Activated CD4-positive, alpha-beta T cell treated with anti-CD3 and anti-CD28 coated beads for 36 hours (primary cell): Measurements from ENCODE around the gene S100A2. TPM values are rescaled to one million over a fixed set of nuclear protein-coding genes. Genes with fewer than 3 reads are reported as not detected.
"Not testable (repeated sequence)": the region's sequence is repeated elsewhere in the genome, so short reads cannot be mapped to it uniquely, and the experiment has no call there.

Experiments used
- ATAC-seq: fragments of 200-7000 bp; cut with Tn5 transposase; one replicate; pipeline ENCODE4 v1.10.0; 2021; ENCODE audit warnings: mild to moderate bottlenecking, moderate library complexity
- CTCF ChIA-PET: fragments of 350-600 bp; sonication (Branson Sonifier 250); formaldehyde crosslinking; loops from one replicate; lab custom pipeline; 2021; ENCODE audit warnings: antibody characterized with exemption; lab: Charles Lee
- POLR2A ChIA-PET: fragments of 350-600 bp; sonication (Branson Sonifier 250); formaldehyde crosslinking; loops from one replicate; lab custom pipeline; 2021; ENCODE audit warnings: antibody characterized with exemption, inconsistent platforms; lab: Charles Lee
- DNase-seq: peaks from one replicate; pipeline ENCODE4 v3.0.0-alpha.2; 2020
- H3K27ac Mint-ChIP-seq: one replicate; pipeline ENCODE4 v1.8.0; 2021; ENCODE audit warnings: mixed read lengths
- H3K27me3 Mint-ChIP-seq: one replicate; pipeline ENCODE4 v1.8.0; 2021; ENCODE audit warnings: mixed read lengths
- H3K36me3 Mint-ChIP-seq: one replicate; pipeline ENCODE4 v1.8.0; 2021; ENCODE audit warnings: low read depth, mixed read lengths
- H3K4me1 Mint-ChIP-seq: one replicate; pipeline ENCODE4 v1.8.0; 2021; ENCODE audit warnings: mixed read lengths
- H3K4me3 Mint-ChIP-seq: one replicate; pipeline ENCODE4 v1.8.0; 2021; ENCODE audit warnings: mild to moderate bottlenecking, moderate library complexity, mixed read lengths
- H3K9me3 Mint-ChIP-seq: one replicate; pipeline ENCODE4 v1.8.0; 2021; ENCODE audit warnings: low read depth, mixed read lengths
- intact Hi-C, 2 experiments: fragments of 100-400 bp; cut with DNase I in 1 of 2; cut with micrococcal nuclease in 1 of 2; formaldehyde crosslinking; loops; one replicate each; pipeline versions ENCODE4 v1.14.2 to v1.15.1; 2022 to 2024; cut with DNase I, micrococcal nuclease
- total RNA-seq, 2 experiments: library from RNA; stranded (reverse); gene quantifications; one replicate each; pipeline ENCODE4 v1.2.3, GENCODE V29; 2021

Gene S100A2
- total RNA-seq, 2 experiments from 2014 or later: 3.3 to 7.0 TPM

DNA sequence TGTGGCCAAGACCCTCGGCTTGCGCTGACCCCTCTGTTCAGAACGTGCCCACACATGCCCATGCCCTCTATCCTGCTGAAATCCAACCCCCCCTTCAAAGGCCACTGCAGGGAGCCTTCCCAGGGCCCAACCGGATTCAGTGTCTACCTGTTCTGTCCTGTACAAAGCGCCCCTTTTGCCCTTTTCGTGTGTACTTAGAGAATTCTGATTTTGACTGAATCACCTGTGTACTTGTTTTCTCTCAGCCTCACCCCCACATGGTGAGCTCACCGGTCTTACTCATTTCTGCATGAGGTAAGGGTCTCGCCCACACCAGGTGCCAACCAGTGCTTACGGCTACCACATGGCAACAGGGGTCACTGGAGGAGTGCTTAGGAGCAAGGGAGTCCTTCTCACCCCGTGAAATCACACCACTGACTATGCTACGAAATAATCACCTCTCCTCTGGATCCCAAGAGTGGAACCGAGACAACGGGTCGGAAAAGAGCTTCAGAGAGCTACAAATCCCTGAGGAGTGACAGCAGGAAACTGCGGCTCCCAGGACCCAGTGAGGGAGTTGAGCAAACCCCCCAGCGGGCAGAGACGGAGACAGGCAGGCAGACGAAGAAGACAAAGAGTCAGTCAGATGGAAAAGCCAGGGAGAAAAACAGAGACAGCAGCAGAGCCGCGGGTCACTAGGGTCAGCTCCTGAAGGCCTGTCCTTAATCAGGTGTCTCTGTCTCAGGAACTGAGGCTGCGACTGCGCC lies 2.1 kb upstream of the S100A2 start:
- DNase-seq: peak; percentile 88
- Mint-ChIP-seq H3K27me3 (no peaks in the 10 kb centered on the region), H3K27ac (peak overlapping the region; percentile 83), H3K4me1 (peaks cover 62% of the 10 kb centered on the region), H3K9me3 (no peaks in the 10 kb centered on the region), H3K4me3 (peak overlapping the region; percentile 39), H3K36me3 (no peaks in the 10 kb centered on the region)
- intact Hi-C loops: loop anchor here (1.0 to 5.0 kb wide), 6 partner anchors 34 to 395 kb away; partner anchors contain the start of genes INTS3 (in 1 of the 2), SLC39A1 (in 1 of the 2) and SNAPIN (in 1 of the 2)
- peak; percentile 24 for ATAC-seq
- POLR2A ChIA-PET: interaction anchor here (0.7 to 1.7 kb wide), 6 partner anchors 8 to 66 kb away, joined by 3 to 5 read pairs (median 4); partner anchors contain the start of gene CHTOP
- CTCF ChIA-PET: interaction anchor here (0.6 to 6.3 kb wide), 24 partner anchors 13 to 405 kb away, joined by 3 to 97 read pairs (median 4); partner anchors contain the start of genes CHTOP, S100A4, S100A5 and S100A6

DNA sequence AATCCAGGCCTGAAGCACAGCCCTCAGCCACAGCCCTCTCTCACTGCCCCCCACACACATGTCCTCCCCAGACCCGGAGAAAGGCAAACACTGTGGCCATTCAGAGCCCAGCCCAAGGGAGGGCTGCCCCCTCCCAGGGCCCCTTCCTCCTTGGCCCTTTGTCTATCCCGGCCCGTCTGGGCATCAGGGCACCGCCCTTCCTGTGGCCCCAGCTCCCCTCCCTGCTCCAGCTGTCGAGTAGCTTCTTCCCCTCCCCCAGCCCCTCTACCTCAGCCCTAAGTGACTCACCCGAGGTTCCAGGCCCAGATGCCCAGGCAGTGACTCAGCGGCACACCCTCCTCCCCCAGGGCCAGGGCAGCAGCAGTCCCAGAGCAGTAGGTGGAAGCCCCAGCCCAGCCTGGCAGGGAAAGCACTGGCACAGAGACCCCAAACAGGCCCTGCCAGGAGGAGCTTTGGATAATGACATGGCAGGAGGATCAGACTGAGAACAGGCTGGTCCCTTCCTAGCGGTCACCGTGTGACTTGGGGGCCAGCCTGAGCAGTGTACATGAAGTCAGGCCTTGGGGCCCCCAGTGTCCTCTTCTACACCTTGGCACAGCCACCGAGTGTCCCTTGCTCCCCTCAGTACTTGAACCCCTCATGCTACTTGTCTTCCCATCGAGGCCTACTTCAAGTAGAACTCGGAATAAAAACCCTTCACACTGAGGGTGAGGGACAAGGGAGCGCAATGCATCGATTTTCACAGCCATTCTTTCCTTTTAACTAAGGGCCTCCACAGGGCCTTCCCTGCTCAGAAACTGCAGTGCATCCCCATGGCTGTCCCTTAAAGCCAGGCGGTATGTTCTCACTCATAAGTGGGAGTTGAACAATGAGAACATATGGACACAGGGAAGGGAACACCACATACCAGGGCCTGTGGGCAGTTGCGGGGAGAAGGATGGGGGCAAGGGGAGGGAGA lies 1.0 kb upstream of the S100A2 start:
- H3K4me1 Mint-ChIP-seq: peaks cover 51% of the 10 kb centered on the region
- peak overlapping the region; percentile 71 for H3K4me3 Mint-ChIP-seq
- H3K27me3 Mint-ChIP-seq: no peaks in the 10 kb centered on the region
- peak overlapping the region; percentile 100 for H3K27ac Mint-ChIP-seq
- POLR2A ChIA-PET: interaction anchor here (0.6 to 1.8 kb wide), 7 partner anchors 10 to 35 kb away, joined by 3 to 13 read pairs (median 5); partner anchors contain the start of genes S100A3, S100A4, S100A5 and S100A6
- DNase-seq (peak; percentile 95), ATAC-seq (peak; percentile 84)
- H3K9me3 Mint-ChIP-seq: no peaks in the 10 kb centered on the region
- CTCF ChIA-PET: interaction anchor here (0.6 to 1.9 kb wide), 12 partner anchors 16 to 325 kb away, joined by 3 to 12 read pairs (median 6); partner anchors contain the start of genes CHTOP, S100A4 and S100A6
- no peaks in the 10 kb centered on the region for H3K36me3 Mint-ChIP-seq
- intact Hi-C loops: loop anchor here (1.0 to 5.0 kb wide), 5 partner anchors 21 to 396 kb away; partner anchors contain the start of genes S100A4 (in 2 of the 2), CHTOP (in 1 of the 2), INTS3 (in 1 of the 2) and SLC39A1 (in 1 of the 2)

DNA sequence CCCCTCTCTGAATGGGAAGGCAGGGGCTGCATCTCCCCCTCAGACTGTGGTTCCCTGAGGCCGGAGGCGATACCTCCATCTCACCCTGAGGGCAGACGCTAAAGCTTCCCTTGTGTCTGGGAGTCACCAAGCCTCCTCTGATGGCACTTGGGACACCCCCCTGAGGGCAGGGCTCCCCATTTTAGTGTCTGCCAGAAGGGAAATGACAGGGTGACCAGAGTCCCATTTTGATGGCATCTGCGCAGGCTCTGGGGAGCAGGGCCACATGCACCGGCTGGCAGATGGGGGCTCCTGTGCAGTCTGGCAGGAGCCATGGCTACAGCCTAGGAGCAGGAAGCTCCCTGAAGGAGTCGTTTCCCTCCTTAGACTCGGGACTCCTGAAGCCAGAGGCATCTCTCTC lies 1.7 kb downstream of the S100A2 start:
- Mint-ChIP-seq H3K27me3 (no peaks in the 10 kb centered on the region), H3K4me1 (peaks cover 35% of the 10 kb centered on the region), H3K36me3 (no peaks in the 10 kb centered on the region), H3K27ac (no peak overlapping the region), H3K4me3 (no peak overlapping the region), H3K9me3 (no peaks in the 10 kb centered on the region)
- DNase-seq: no peak
- intact Hi-C loops: no loop called here
- ChIA-PET POLR2A (no interaction called here), CTCF (interaction anchor here (0.6 to 1.3 kb wide), 4 partner anchors 12 to 53 kb away, joined by 3 to 6 read pairs (median 4); partner anchors contain the start of gene S100A5)
- ATAC-seq: no peak

DNA sequence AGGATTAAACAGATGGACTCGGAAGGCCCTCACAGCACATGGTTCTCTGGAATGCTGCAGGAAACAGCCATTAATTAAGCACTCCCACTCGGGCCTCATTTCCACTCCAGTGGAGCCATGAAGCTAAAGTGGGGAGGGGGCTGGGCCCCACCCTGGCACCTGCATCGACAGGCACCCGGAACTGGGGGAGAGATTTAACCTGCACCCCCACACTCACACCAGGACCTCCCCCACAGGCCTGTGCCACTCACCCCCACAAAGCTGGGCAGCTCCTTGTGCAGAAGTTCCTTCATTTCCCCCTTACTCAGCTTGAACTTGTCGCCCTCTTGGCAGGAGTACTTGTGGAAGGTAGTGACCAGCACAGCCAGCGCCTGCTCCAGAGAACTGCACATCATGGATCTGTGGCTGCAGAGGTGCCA lies 2.2 kb downstream of the S100A2 start:
- DNase-seq (no peak), ATAC-seq (no peak)
- CTCF ChIA-PET: interaction anchor here (0.7 to 1.3 kb wide), 2 partner anchors 11 to 53 kb away, joined by 4 to 6 read pairs; no protein-coding TSS in a partner anchor
- Mint-ChIP-seq H3K9me3 (no peaks in the 10 kb centered on the region), H3K4me1 (peaks cover 30% of the 10 kb centered on the region), H3K4me3 (no peak overlapping the region), H3K36me3 (no peaks in the 10 kb centered on the region), H3K27me3 (no peaks in the 10 kb centered on the region), H3K27ac (no peak overlapping the region)
- intact Hi-C loops: no loop called here
- POLR2A ChIA-PET: no interaction called here

DNA sequence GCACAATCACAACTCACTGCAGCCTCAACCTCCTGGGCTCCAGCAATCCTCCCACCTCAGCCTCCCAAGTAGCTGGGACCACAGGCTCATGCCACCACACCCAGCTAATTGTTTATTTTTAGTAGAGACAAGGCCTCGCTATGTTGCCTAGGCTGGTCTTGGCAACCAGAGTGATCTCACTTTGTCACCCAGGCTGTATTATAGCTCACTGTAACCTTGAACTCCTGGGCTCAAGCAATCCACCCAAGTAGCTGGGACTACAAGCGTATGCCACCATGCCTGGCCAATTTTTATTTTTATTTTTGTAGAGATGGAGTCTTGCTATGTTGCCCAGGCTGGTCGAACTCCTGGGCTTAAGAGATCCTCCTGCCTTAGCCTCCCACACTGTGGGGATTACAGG lies 3.6 kb downstream of the S100A2 start:
- intact Hi-C loops, H3K27me3 Mint-ChIP-seq, H3K27ac Mint-ChIP-seq, H3K9me3 Mint-ChIP-seq, H3K4me3 Mint-ChIP-seq, ATAC-seq, DNase-seq, H3K36me3 Mint-ChIP-seq: not testable (repeated sequence)
- CTCF ChIA-PET: interaction anchor here (0.5 to 2.4 kb wide), 7 partner anchors 10 to 50 kb away, joined by 3 to 9 read pairs (median 3); partner anchors contain the start of gene S100A4
- peaks cover 17% of the 10 kb centered on the region for H3K4me1 Mint-ChIP-seq
- POLR2A ChIA-PET: interaction anchor here (0.7 kb wide), 1 partner anchor 124 kb away, joined by 3 read pairs; no protein-coding TSS in a partner anchor

DNA sequence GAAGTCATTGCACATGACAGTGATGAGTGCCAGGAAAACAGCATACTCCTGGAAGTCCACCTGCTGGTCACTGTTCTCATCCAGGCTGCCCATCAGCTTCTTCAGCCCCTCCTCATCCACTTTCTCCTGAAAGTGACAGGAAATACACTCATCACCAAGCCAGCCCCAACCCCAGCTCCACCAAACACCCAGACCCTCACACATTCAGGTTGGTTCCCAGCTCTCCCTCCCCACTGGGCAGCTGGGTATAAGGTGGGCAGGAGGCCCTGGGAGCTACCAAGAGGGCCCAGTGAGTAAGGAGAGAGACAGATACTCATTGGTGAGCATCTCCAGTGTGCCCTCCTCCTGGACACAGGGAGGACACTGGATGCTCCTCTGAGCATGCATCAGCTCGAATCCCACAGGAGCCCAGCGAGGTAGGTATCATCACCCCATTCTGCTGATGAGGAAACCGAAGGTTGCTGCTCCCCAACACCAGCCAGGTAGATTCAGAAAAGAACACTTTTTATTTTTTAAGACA lies 4.1 kb downstream of the S100A2 start:
- H3K4me3 Mint-ChIP-seq: no peak overlapping the region
- ChIA-PET POLR2A (interaction anchor here (0.7 kb wide), 1 partner anchor 124 kb away, joined by 3 read pairs; no protein-coding TSS in a partner anchor), CTCF (interaction anchor here (0.9 to 2.4 kb wide), 5 partner anchors 9 to 50 kb away, joined by 3 to 9 read pairs (median 3); partner anchors contain the start of gene S100A4)
- H3K4me1 Mint-ChIP-seq: peaks cover 12% of the 10 kb centered on the region
- intact Hi-C loops: no loop called here
- ATAC-seq (no peak), DNase-seq (no peak)
- H3K27me3 Mint-ChIP-seq: no peaks in the 10 kb centered on the region
- H3K9me3 Mint-ChIP-seq: no peaks in the 10 kb centered on the region
- H3K36me3 Mint-ChIP-seq: no peaks in the 10 kb centered on the region
- peak overlapping the region; percentile 55 for H3K27ac Mint-ChIP-seq

DNA sequence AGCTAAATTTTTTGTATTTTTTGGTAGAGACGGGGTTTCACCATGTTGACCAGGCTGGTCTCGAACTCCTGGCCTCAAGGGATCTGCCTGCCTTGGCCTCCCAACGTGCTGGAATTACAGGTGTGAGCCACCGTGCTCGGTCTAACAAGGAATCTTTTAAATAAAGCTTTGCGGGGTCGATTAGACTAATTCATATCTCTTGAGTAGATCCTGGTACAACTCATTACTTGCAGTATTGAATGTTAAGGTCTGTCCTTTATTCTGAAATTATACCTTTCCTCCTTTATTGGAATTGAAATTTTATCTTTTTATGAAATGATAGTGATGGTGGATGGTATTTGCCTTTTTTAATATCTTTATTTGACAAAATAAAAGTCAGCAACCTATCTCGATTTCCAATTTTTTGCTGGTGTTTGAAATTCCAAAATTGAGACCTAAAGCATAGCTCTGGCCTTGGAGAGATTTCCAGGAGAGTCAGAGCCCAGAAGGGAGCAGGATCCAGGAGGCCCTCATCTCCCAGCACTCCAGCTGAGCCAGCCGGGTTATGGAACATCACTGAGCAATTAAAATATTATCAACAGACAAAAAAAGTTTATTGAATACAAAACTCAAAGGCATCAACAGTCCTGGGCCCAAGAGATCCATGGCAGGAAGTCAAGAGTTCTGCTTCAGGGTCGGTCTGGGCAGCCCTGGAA lies 4.7 kb downstream of the S100A2 start:
- ATAC-seq (no peak), DNase-seq (no peak)
- intact Hi-C loops: no loop called here
- peaks cover 8% of the 10 kb centered on the region for H3K4me1 Mint-ChIP-seq
- no peak overlapping the region for H3K27ac Mint-ChIP-seq
- no peaks in the 10 kb centered on the region for H3K36me3 Mint-ChIP-seq
- POLR2A ChIA-PET: interaction anchor here (0.5 to 0.8 kb wide), 2 partner anchors 16 to 160 kb away, joined by 3 read pairs; no protein-coding TSS in a partner anchor
- CTCF ChIA-PET: interaction anchor here (0.7 to 2.4 kb wide), 6 partner anchors 9 to 82 kb away, joined by 3 to 9 read pairs (median 4); partner anchors contain the start of gene S100A6
- no peaks in the 10 kb centered on the region for H3K27me3 Mint-ChIP-seq
- no peaks in the 10 kb centered on the region for H3K9me3 Mint-ChIP-seq
- H3K4me3 Mint-ChIP-seq: no peak overlapping the region

DNA sequence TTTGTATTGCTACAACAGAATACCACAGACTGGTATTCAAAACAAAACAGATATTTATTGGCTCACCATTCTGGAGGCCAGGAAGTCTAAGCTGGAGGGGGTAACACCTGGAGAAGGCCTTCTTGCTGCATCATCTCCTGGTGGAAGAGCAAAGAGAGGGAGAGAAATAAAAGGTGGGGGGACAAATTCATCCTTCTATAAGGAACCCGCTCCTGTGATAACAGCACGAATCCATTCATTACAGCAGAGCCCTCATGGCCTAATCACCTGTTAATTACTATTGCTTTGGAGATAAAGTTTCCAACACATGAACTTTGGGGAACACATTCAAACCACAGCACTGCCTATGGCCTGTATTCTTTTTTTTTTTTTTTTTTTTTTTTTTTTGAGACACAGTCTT lies 5.4 kb downstream of the S100A2 start:
- no peak for ATAC-seq
- H3K9me3 Mint-ChIP-seq: no peaks in the 10 kb centered on the region
- no peaks in the 10 kb centered on the region for H3K36me3 Mint-ChIP-seq
- no peaks in the 10 kb centered on the region for H3K27me3 Mint-ChIP-seq
- DNase-seq: no peak
- CTCF ChIA-PET: interaction anchor here (0.6 to 2.4 kb wide), 5 partner anchors 24 to 83 kb away, joined by 3 to 8 read pairs (median 3); partner anchors contain the start of gene S100A6
- intact Hi-C loops: no loop called here
- no peak overlapping the region for H3K27ac Mint-ChIP-seq
- H3K4me1 Mint-ChIP-seq: peaks cover 1% of the 10 kb centered on the region
- POLR2A ChIA-PET: no interaction called here
- no peak overlapping the region for H3K4me3 Mint-ChIP-seq

DNA sequence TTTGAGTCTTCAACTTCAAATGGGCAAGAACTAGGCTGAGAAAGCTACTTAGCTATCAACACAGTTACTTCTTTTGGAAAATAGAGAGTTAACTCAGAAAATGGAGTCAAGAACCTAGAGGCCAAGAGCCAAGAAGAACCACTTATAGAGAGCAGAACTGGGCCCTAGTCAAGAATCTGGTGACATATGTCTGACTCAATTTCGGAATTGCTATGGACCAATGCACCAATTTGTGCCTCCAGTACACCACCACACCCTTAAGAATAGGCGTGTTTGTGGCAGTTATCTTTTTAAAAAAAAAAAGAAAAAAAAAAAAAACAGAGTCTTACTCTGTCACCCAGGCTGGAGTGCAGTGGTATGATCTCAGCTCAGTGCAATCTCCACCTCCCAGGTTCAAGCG lies 7.8 kb downstream of the S100A2 start:
- intact Hi-C loops: no loop called here
- POLR2A ChIA-PET: interaction anchor here (0.8 kb wide), 1 partner anchor 10 kb away, joined by 4 read pairs; no protein-coding TSS in a partner anchor

DNA sequence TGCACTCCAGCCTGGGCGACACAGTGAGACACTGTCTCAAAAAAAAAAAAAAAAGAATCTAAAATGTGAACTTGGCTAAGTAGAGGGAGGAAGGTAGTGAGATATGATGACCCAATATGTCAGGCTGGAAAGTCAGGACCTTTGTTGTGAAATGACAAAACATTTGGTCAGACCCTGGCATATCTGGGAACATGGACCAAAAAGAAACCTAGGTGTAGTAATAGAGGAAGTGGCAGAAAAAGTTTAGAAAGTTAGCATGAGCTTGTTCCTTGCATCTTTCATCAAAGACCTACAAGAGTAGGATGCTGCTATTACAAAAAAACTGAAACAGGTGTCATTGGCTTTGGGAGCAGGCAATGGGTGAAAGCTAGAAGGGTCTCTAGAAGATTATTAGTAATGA lies 9.3 kb downstream of the S100A2 start:
- intact Hi-C loops: no loop called here
- DNase-seq: no peak
- ChIA-PET CTCF (interaction anchor here (0.5 to 1.9 kb wide), 3 partner anchors 12 to 228 kb away, joined by 3 to 4 read pairs (median 3); partner anchors contain the start of gene S100A5), POLR2A (no interaction called here)
- Mint-ChIP-seq H3K9me3 (no peaks in the 10 kb centered on the region), H3K36me3 (no peaks in the 10 kb centered on the region), H3K4me1 (no peaks in the 10 kb centered on the region), H3K27ac (no peak overlapping the region), H3K4me3 (no peak overlapping the region), H3K27me3 (no peaks in the 10 kb centered on the region)
- no peak for ATAC-seq

More for the DNA sequence above, 7.8 kb downstream of the S100A2 start:
- CTCF ChIA-PET: interaction anchor here (1.4 to 1.9 kb wide), 2 partner anchors 13 to 14 kb away, joined by 4 to 6 read pairs; no protein-coding TSS in a partner anchor
- H3K4me3 Mint-ChIP-seq: no peak overlapping the region
- H3K27ac Mint-ChIP-seq: no peak overlapping the region
- H3K4me1 Mint-ChIP-seq: no peaks in the 10 kb centered on the region
- no peaks in the 10 kb centered on the region for H3K27me3 Mint-ChIP-seq
- no peaks in the 10 kb centered on the region for H3K36me3 Mint-ChIP-seq
- no peak for DNase-seq
- H3K9me3 Mint-ChIP-seq: no peaks in the 10 kb centered on the region
- no peak for ATAC-seq
